Stimulated activated CD4-positive, alpha-beta T cell treated with anti-CD3 and anti-CD28 coated beads, Interleukin-4, amount 100 ng/mL, for 1 hour (primary cell): ENCODE results near the gene TMC4.

Experiments used
- DNase-seq: peaks from one replicate; pipeline ENCODE4 v3.0.0-alpha.2; 2020

Gene TMC4

GRCh38 chr19:54152878-54153524, 20.0 kb downstream of the TMC4 start:
- no peak for DNase-seq

GRCh38 chr19:54152267-54152666, 20.7 kb downstream of the TMC4 start:
- no peak for DNase-seq

GRCh38 chr19:54151362-54152035, 21.5 kb downstream of the TMC4 start:
- DNase-seq, result no peak

- no peak for DNase-seq
Measured at GRCh38 chr19:54149021-54149812, 23.7 kb downstream of the TMC4 start.

GRCh38 chr19:54148158-54148557, 24.8 kb downstream of the TMC4 start:
- no peak for DNase-seq

- no peak for DNase-seq
Measured at GRCh38 chr19:54147676-54148075, 25.3 kb downstream of the TMC4 start.

- no peak for DNase-seq
Measured at GRCh38 chr19:54145541-54146158, 27.3 kb downstream of the TMC4 start.

GRCh38 chr19:54142166-54142780, 30.7 kb downstream of the TMC4 start:
- no peak for DNase-seq

- DNase-seq, result no peak
Measured at GRCh38 chr19:54141356-54141755, 31.6 kb downstream of the TMC4 start.

GRCh38 chr19:54138489-54139256, 34.3 kb downstream of the TMC4 start:
- DNase-seq, result no peak

- peak; percentile 39 for DNase-seq
Measured at GRCh38 chr19:54137699-54138488, 35.1 kb downstream of the TMC4 start, which contains the start of gene CNOT3. Gene CNOT3, plus strand, starts transcription at chr19:54137762. Its CDS starts 5,217 bp downstream, at chr19:54142979.

- DNase-seq, result peak; percentile 98
Measured at GRCh38 chr19:54136864-54137698, 35.9 kb downstream of the TMC4 start.

GRCh38 chr19:54136086-54136863, 36.7 kb downstream of the TMC4 start:
- DNase-seq, result no peak

- no peak for DNase-seq
Measured at GRCh38 chr19:54133957-54134590, 38.9 kb downstream of the TMC4 start.

- DNase-seq, result no peak
Measured at GRCh38 chr19:54133312-54133956, 39.5 kb downstream of the TMC4 start.

GRCh38 chr19:54129617-54129996, 43.4 kb downstream of the TMC4 start:
- DNase-seq, result no peak

GRCh38 chr19:54128796-54129616, 44.0 kb downstream of the TMC4 start:
- no peak for DNase-seq

GRCh38 chr19:54128441-54128725, 44.6 kb downstream of the TMC4 start:
- DNase-seq, result no peak
